NCI-H345 treated with DMSO at 0.1 percent for 48 hours (cell line): ENCODE results near the gene HIP1.
"Not testable (repeated sequence)": the region's sequence is repeated elsewhere in the genome, so short reads cannot be mapped to it uniquely, and the experiment has no call there.

Experiments
- DNase-seq: peaks from one replicate; lab custom pipeline; 2025; ENCODE audit not compliant: unreplicated experiment; lab: John Stamatoyannopoulos, UW

Gene HIP1

DNA sequence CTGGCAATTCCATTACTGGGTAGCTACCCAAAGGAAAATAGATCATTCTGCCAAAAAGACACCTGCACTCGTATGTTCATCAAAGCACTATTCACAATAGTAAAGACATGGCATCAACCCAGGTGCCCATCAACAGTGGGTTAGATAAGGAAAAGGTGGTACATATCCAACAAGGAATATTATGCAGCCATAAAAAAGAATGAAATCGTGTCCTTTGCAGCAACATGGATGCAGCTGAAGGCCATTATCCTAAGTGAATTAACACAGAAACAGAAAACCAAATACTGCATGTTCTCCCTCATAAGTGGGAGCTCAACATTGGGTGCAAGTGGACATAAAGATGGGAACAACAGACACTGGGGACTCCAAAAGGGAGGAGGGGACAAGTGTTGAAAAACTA is 93.2 kb downstream of the HIP1 start:
- no peak for DNase-seq

- DNase-seq: no peak
Measured at GRCh38 chr7:75644589-75644988, 94.2 kb downstream of the HIP1 start.

GRCh38 chr7:75642810-75643486 is 95.8 kb downstream of the HIP1 start:
- no peak for DNase-seq

DNA sequence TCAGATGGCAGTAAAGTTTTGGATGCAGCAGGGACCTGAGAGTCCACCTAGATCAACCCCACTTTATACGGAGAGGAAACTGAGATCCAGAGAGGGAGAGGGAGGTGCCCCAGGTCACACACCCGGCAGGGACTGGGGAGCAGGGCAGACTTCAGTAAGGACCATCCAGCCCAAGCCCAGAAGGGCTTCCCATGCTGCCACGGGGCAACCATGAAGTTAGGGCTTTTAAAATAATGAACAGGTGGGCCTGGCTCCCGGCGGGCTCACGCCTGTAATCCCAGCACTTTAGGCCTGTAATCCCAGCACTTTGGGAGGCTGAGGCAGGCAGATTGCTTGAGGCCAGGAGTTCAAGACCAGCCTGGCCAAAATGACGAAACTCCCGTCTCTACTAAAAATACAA is 98.5 kb downstream of the HIP1 start:
- no peak for DNase-seq

DNA sequence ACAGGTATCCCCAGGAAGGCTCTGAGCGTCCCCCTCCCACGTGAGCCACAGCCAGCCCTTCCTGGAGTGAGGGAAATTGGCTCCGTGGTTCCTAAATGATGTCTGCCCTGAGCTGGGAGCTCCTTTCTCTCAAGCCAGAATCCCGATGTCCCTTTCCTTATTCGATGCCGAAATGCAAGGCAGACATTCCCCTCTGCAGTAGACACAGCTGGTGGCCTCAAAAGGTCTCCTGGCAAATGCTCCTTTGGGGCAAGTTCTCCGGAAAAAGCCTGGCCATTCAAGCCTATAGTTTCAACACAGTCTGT is 98.9 kb downstream of the HIP1 start:
- DNase-seq: no peak

DNA sequence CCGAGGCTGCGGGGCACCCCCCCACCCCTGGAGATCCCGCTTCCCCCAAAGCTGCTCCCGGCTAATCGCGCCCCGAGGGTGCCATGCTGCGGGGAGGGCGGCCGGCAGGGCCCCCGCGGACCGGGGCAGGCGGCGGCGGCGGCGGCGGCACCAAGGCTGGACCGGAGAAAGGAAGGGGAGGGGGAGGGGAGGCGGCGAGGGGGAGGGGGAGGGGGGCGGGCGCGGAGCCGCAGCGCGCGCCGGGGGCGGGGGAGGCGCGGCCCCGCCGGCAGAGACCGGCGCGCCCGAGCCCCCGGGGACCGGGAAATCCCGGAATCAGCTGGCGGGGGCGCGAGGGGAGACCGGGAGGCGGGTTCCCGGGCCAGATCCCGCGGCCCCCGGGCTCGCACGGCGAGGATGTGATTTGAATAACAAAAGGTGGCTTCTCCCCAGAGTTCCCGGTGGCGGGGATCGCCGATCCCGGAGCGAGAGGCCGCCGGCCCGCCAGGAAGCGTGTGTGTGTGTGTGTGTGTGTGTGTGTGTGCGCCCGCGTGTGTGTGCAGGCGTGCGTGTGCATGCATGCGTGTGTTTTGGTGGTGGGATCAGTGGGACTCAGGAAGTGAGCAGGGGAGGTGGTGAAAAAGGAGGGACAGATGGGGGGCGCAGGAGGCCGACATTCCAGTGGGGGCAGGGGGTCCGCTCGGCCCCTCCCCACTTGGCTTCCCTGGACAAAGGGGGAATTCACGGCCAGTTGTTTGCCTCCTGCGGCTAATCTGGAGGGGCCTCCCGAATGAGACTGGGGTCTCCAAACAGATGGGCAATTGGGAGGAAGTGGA is 99.5 kb downstream of the HIP1 start:
- no peak for DNase-seq

DNA sequence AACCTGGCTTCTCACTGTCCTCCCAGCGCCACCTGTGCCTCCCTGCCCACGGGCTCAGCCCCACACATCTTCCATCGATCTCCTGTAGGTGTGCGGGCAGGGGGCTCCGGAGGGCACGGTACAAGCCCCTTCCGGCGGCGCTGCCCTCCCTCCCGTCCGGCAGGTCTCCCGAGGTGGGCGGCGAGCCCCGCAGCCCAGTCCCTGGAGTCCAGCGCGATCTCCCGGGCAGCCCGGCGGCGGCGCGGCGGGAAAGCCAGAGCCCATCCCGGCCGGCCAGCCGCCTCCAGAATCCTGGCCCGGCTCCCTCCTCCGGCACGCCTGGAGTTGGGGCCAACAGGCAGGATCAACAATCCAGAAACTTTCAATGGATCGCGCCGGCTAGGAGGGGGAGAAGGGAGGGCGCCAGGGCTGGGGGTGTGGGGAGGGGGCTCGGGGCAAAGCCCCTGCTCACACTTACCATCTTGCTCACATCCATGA is 100.1 kb downstream of the HIP1 start:
- no peak for DNase-seq

DNA sequence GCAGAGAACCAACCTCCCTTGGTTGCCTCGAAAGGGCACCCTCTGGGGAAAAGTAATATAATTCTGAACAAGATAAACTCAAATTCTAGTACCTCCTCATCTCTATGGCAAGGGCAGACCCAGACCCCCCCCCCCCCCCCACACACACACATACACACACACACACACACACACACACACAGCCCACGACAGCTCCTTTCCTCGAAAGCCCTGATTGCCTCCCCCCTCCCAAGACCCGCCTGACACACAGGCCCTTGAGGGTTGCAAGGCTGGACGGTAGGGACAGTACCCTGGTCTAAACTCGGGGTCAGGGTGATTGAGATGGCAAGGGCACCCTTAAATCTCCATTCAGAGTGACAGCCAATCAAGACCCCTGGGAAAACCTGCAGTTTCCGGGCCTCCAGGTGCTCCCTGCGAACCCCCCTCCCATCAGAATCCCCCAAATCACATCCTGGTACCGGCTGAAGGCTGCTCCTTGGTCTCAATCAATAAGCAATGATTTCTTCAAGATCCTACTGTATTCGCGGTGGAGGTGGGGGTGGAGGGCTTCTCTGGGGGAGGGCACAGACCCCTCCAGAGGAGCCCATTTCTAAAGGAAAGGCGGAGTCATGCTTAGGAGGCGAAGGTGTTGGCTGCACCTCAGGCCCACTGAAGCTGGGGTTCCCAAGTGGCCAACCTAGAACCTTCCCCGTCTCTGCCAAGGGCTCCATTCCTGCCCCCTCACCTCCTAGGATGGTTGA is 100.7 kb downstream of the HIP1 start:
- no peak for DNase-seq

DNA sequence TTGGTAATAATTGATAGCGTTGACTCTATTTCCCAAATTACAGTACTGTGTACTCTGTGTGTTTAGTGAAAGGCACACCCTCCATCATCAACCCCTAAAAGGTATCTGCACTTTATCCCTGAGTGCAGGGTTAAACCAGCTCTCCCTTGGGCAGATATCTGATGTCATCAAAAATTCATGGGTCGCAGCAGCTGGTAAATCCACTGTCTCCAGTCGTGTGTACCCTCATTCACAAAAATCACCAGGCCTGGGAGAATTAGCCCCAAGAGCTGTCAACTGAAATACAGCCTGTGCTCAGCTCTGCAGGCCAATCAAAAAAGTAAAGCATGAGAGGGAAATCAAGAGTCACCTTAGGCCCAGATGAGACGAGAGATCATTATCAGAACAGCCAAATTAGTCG is 103.7 kb downstream of the HIP1 start:
- no peak for DNase-seq

DNA sequence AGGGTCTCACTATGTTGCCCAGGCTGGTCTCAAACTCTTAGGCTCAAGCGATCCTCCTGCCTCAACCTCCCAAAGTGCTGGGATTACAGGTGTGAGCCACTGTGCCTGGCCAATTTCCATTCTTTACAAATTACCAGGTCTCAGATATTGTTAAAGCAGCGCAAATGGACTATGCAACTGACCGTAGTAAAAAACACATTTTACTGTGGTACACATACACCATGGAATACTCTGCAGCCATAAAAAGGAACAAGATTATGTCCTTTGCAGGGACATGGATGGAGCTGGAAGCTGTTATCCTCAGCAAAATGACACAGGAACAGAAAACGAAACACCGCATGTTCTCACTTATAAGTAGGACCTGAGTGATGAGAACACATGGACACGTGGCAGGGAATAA is 106.2 kb downstream of the HIP1 start:
- not testable (repeated sequence) for DNase-seq

GRCh38 chr7:75631711-75632110 is 107.0 kb downstream of the HIP1 start:
- DNase-seq: no peak

DNA sequence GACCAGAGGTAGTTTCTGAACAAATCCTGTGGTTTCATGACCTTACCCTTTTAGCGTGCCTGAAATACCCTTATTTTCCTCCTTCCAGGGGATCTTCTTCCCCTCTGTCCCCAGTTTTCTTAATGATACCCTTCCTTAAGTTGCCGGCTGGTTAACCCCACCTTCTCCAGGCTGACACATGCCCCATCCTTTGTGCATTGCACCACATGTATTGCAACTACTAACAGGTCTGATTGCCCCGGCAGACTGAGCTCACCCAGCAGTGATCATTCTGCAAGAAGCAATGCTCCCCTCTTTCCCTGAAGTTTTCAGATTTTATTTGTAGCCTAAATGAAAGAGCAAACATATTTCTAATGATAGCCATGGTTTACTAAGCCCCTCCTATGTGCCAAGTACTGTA is 108.2 kb downstream of the HIP1 start:
- no peak for DNase-seq

- DNase-seq: no peak
Measured at GRCh38 chr7:75629044-75629443, 109.7 kb downstream of the HIP1 start.

- DNase-seq: no peak
Measured at GRCh38 chr7:75628055-75628454, 110.7 kb downstream of the HIP1 start.

GRCh38 chr7:75626954-75627353 is 111.8 kb downstream of the HIP1 start:
- no peak for DNase-seq

GRCh38 chr7:75625868-75626267 is 112.9 kb downstream of the HIP1 start:
- DNase-seq: no peak

GRCh38 chr7:75624134-75624832 is 114.5 kb downstream of the HIP1 start:
- DNase-seq: no peak

GRCh38 chr7:75623390-75624133 is 115.2 kb downstream of the HIP1 start:
- DNase-seq: no peak

- no peak for DNase-seq
Measured at GRCh38 chr7:75621124-75621523, 117.6 kb downstream of the HIP1 start.

- DNase-seq: no peak
Measured at GRCh38 chr7:75619636-75620035, 119.1 kb downstream of the HIP1 start.
